Right lobe of liver (tissue), 6 donors: ENCODE results near the gene ACAD10. TPM values are rescaled to one million over a fixed set of nuclear protein-coding genes. Genes with fewer than 3 reads are reported as not detected.
A peak's percentile ranks its signal among the peaks of the same experiment; 100 is the strongest.

Experiments used
- ATAC-seq, 4 donors: fragments of 200-7000 bp; cut with Tn5 transposase; one replicate each; pipeline ENCODE4 v1.9.1; 2020; ENCODE audit warnings: mild to moderate bottlenecking in 4 of 4, moderate library complexity in 4 of 4
- DNase-seq, 3 donors: peaks; one replicate each; pipeline ENCODE4 v3.0.0-alpha.2; 2020
- H3K27ac ChIP-seq, 3 donors: fragments of 200-600 bp; one replicate each; pipeline ENCODE4 v1.8.0; 2022
- H3K27me3 ChIP-seq, 2 donors: fragments of 200-600 bp; one replicate each; pipeline ENCODE4 v1.8.0; 2022
- H3K36me3 ChIP-seq, 4 donors: fragments of 200-600 bp; sonication (generic) in 1 of 4; one replicate each; pipeline versions ENCODE4 v1.5.1 to v1.8.0; 2017 to 2022; ENCODE audit warnings: control low read depth in 1 of 4
- H3K4me1 ChIP-seq, 4 donors: fragments of 200-600 bp; sonication (generic) in 1 of 4; one replicate each; pipeline versions ENCODE4 v1.5.1 to v1.8.0; 2017 to 2022; ENCODE audit warnings: control low read depth in 1 of 4
- H3K4me3 ChIP-seq, 3 donors: fragments of 200-600 bp; one replicate each; pipeline ENCODE4 v1.8.0; 2022
- H3K9me3 ChIP-seq, 4 donors: fragments of 200-600 bp; sonication (generic) in 1 of 4; one replicate each; pipeline versions ENCODE4 v1.5.1 to v1.8.0; 2017 to 2022; ENCODE audit warnings: control low read depth in 1 of 4
- POLR2A ChIP-seq: fragments of 450-650 bp; IDR thresholded peaks from one replicate; pipeline ENCODE4 v1.6.1; 2017; ENCODE audit warnings: antibody characterized with exemption, mild to moderate bottlenecking
- WGBS: methylation state at CpG from one replicate; pipeline ENCODE4 v1.1.6; 2018; ENCODE audit warnings: low coverage, low lambda C conversion rate; ENCODE audit not compliant: insufficient coverage; ENCODE audit errors: missing lambda C conversion rate; 5-methylcytosine and 5-hydroxymethylcytosine counted together
- intact Hi-C, 2 donors: fragments of 100-400 bp; cut with DNase I; formaldehyde crosslinking; loops; one replicate each; pipeline versions ENCODE4 v1.11.2 to v1.14.1; 2022
- microRNA-seq, 2 donors: library from miRNA; unstranded; fragments of <30 nt; microRNA quantifications; one replicate each; pipeline ENCODE4, GENCODE V29; 2019 to 2020
- small RNA-seq, 2 experiments: library from RNA; depleted of rRNA; stranded (forward); fragments of <200 nt; gene quantifications; one replicate each; pipeline ENCODE3, GENCODE V24; 2016
- total RNA-seq, 6 experiments: library from RNA; depleted of rRNA in 2 of 6; stranded (reverse); fragments of >200 nt in 2 of 6; fragmentation: NEBNext Ultra II Directional in 3 of 6; extraction: Animal tissue kit (Norgen Biotek cat#: 25700) in 3 of 6; gene quantifications; one replicate each; pipeline versions ENCODE4 v1.1.0 to v1.2.4, GENCODE V29; 2016 to 2023
- TF ChIP-seq, protein P1 (sequence below), 4 donors: fragments of 200-600 bp in 3 of 4; fragments of 450-650 bp in 1 of 4; IDR thresholded peaks; one replicate each; pipeline versions ENCODE4 v1.5.1 to v1.8.0; 2016 to 2022; ENCODE audit warnings: antibody characterized with exemption in 4 of 4, mild to moderate bottlenecking in 2 of 4
- donor health status: DM: no; HTN: yes; CAD: no.
- donor health status: DM: no; HTN: no; CAD: no.
- donor health status: DM: no; HTN: no; CAD: no.
- donor health status: DM: no; HTN: yes; CAD: no.
- donor health status: DM: no; HTN: yes; CAD: no.

Gene ACAD10
- total RNA-seq, 6 experiments from 2014 or later, result 24.7 to 41.7 (median 26.8) TPM

DNA sequence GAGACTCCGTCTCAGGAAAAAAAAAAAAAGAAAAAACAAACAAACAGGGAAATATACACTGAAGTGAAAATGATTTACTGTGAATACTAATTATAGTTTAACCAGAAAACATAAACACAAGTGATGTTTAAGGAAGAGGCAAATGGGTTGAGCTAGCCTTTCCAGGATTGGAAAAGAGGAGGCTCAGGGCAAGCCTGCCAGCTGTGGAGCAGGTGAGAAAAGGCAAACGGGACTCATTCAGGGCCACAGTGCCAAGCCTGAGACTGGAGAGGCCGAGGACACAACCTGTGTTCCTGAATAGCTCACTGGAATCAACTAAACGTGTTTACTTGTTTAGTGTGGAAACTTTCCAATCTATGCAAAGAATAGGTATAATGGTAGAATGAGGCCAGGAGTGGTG is 120.5 kb downstream of the ACAD10 start:
- Histone ChIP-seq H3K36me3 (peaks cover 4 to 100% (median 54%) of the 10 kb centered on the region in 4 donors), H3K27ac (peak overlapping the region in 1 of 3 donors; percentile 57), H3K27me3 (no peaks in the 10 kb centered on the region), H3K4me3 (no peak overlapping the region), H3K9me3 (no peaks in the 10 kb centered on the region), H3K4me1 (peaks cover 0 to 10% (median 4%) of the 10 kb centered on the region in 4 donors)
- intact Hi-C loops, result no loop called here
- ATAC-seq (peak; percentile 12 to 54 (median 27)), DNase-seq (no peak)
- TF ChIP-seq, protein P1, sequence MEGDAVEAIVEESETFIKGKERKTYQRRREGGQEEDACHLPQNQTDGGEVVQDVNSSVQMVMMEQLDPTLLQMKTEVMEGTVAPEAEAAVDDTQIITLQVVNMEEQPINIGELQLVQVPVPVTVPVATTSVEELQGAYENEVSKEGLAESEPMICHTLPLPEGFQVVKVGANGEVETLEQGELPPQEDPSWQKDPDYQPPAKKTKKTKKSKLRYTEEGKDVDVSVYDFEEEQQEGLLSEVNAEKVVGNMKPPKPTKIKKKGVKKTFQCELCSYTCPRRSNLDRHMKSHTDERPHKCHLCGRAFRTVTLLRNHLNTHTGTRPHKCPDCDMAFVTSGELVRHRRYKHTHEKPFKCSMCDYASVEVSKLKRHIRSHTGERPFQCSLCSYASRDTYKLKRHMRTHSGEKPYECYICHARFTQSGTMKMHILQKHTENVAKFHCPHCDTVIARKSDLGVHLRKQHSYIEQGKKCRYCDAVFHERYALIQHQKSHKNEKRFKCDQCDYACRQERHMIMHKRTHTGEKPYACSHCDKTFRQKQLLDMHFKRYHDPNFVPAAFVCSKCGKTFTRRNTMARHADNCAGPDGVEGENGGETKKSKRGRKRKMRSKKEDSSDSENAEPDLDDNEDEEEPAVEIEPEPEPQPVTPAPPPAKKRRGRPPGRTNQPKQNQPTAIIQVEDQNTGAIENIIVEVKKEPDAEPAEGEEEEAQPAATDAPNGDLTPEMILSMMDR (IDR thresholded peaks at IDR 0.05), result no peak
- TF ChIP-seq POLR2A, result no peak
- WGBS, result 55% methylated on average over 4 of the region's 4 CpGs

Small RNA genes lying within 50 kb of the gene (microRNA-seq; reads per million reads assigned to microRNA genes)
- 3.9 to 4.3 reads per million in 2 donors for gene MIR6761

Small RNA genes lying within 50 kb of the gene (small RNA-seq; reads per million reads assigned to genes)
- 0.48 to 2.6 reads per million in 2 experiments for gene MIR6761

Other genes starting within 250 kb of the ACAD10 start
- gene ATXN2, start 86.7 kb upstream of the ACAD10 start, total RNA-seq, result 10 to 100 TPM; 19.1 to 39.5 (median 27.6) TPM
- gene BRAP, start 97 bp upstream of the ACAD10 start, total RNA-seq, result 1 to 10 TPM; 5.3 to 8.1 (median 7.5) TPM
- gene ALDH2, start 80.9 kb downstream of the ACAD10 start, total RNA-seq, result 1,000 to 10,000 TPM in 2 of 6 experiments, 100 to 1,000 TPM in 4; 287 to 1,060 (median 749) TPM
- gene MAPKAPK5, start 156.2 kb downstream of the ACAD10 start, total RNA-seq, result 10 to 100 TPM; 18.0 to 28.1 (median 19.9) TPM